Measurements from ENCODE around the gene QPRT. TPM values are rescaled to one million over a fixed set of nuclear protein-coding genes. Genes with fewer than 3 reads are reported as not detected.

QPRT gene
- total and polyA plus RNA-seq, 2 of the 13 experiments (the other 11 are each of a cell fraction or from before 2014, with no cell fraction given) = 130 to 218 TPM

- no peak for TF ChIP-seq GZF1 (CRISPR knock-in tag; IDR thresholded peaks at IDR 0.05)
- no peak for TF ChIP-seq ZNF570 (CRISPR knock-in tag; IDR thresholded peaks at IDR 0.05; ENCODE audit: borderline replicate concordance)
- peak; percentile 95 for TF ChIP-seq HMGXB3 (CRISPR knock-in tag; IDR thresholded peaks at IDR 0.05; ENCODE audit: borderline replicate concordance)
- TF ChIP-seq GRHL1 (CRISPR knock-in tag; conservative IDR thresholded peaks at IDR 0.05) = no peak
- TF ChIP-seq STAT5B (CRISPR knock-in tag; IDR thresholded peaks at IDR 0.05) = 0 out of 2 replicates have a peak, but pooled peaks have one; percentile 48
- TF ChIP-seq BCL6 (CRISPR knock-in tag; IDR thresholded peaks at IDR 0.05) = no peak
- TF ChIP-seq NFKB2 (CRISPR knock-in tag; IDR thresholded peaks at IDR 0.05; ENCODE audit: borderline replicate concordance) = no peak
- TF ChIP-seq SAFB2 (CRISPR knock-in tag; IDR thresholded peaks at IDR 0.05; ENCODE audit: borderline replicate concordance, low read depth) = no peak
- no peak for TF ChIP-seq ZFP36L2 (CRISPR knock-in tag; IDR thresholded peaks at IDR 0.05)
- TF ChIP-seq ZNF44 (CRISPR knock-in tag; IDR thresholded peaks at IDR 0.05) = 0 out of 2 replicates have a peak, but pooled peaks have one; percentile 31
- no peak for TF ChIP-seq ZBED4 (CRISPR knock-in tag; IDR thresholded peaks at IDR 0.05; ENCODE audit: borderline replicate concordance)
- TF ChIP-seq FOXM1 (CRISPR knock-in tag; IDR thresholded peaks at IDR 0.05) = no peak
- TF ChIP-seq MIER3 (CRISPR knock-in tag; IDR thresholded peaks at IDR 0.05; ENCODE audit: borderline replicate concordance) = no peak
- no peak for TF ChIP-seq KDM1A (CRISPR knock-in tag; IDR thresholded peaks at IDR 0.05)
- TF ChIP-seq SMC3 (IDR thresholded peaks at IDR 0.05; ENCODE audit: low read length) = no peak; the same call in 1 of the 2 replicates
- TF ChIP-seq ARNT (IDR thresholded peaks at IDR 0.05) = no peak
- TF ChIP-seq PAXIP1 (CRISPR knock-in tag; conservative IDR thresholded peaks at IDR 0.05) = no peak
These were observed 33.2 kb upstream of the QPRT start (continued) for GRCh38 chr16:29645694-29646187.
